Hematopoietic multipotent progenitor cell treated with erythropoietin and hydrocortisone succinate and interleukin-3 and kit ligand, for 15 days (in vitro differentiated cells): ENCODE measurements around the gene SUGT1.
"Not testable (repeated sequence)": the region's sequence is repeated elsewhere in the genome, so short reads cannot be mapped to it uniquely, and the experiment has no call there.

Experiments used
- DNase-seq: peaks from one replicate; pipeline ENCODE4 v3.0.0-alpha.2; 2015; ENCODE audit warnings: low spot score

The SUGT1 gene

GRCh38 chr13:52669677-52670076 is 17.0 kb downstream of the SUGT1 start:
- peak; percentile 15 for DNase-seq

- no peak for DNase-seq
Observed at GRCh38 chr13:52670726-52671125, 18.1 kb downstream of the SUGT1 start.

GRCh38 chr13:52673465-52673864 is 20.8 kb downstream of the SUGT1 start:
- DNase-seq = no peak

GRCh38 chr13:52677823-52678222 is 25.2 kb downstream of the SUGT1 start:
- DNase-seq = no peak

- DNase-seq = not testable (repeated sequence)
Observed at GRCh38 chr13:52685806-52686205, 33.2 kb downstream of the SUGT1 start.

- no peak for DNase-seq
Observed at GRCh38 chr13:52686376-52686775, 33.7 kb downstream of the SUGT1 start.

- no peak for DNase-seq
Observed at GRCh38 chr13:52695856-52696255, 43.2 kb downstream of the SUGT1 start.

GRCh38 chr13:52696566-52696965 is 43.9 kb downstream of the SUGT1 start:
- DNase-seq = no peak

GRCh38 chr13:52701728-52702465 is 49.3 kb downstream of the SUGT1 start:
- no peak for DNase-seq

GRCh38 chr13:52703482-52703881 is 50.8 kb downstream of the SUGT1 start:
- DNase-seq = no peak

GRCh38 chr13:52706081-52706480 is 53.4 kb downstream of the SUGT1 start:
- no peak for DNase-seq

GRCh38 chr13:52707375-52707774 is 54.7 kb downstream of the SUGT1 start:
- DNase-seq = no peak

- DNase-seq = not testable (repeated sequence)
Observed at GRCh38 chr13:52708266-52708665, 55.6 kb downstream of the SUGT1 start.

- no peak for DNase-seq
Observed at GRCh38 chr13:52711286-52711685, 58.6 kb downstream of the SUGT1 start.

GRCh38 chr13:52712385-52712784 is 59.7 kb downstream of the SUGT1 start:
- DNase-seq = no peak

- no peak for DNase-seq
Observed at GRCh38 chr13:52713894-52714293, 61.3 kb downstream of the SUGT1 start.

- not testable (repeated sequence) for DNase-seq
Observed at GRCh38 chr13:52720904-52721303, 68.3 kb downstream of the SUGT1 start.

- not testable (repeated sequence) for DNase-seq
Observed at GRCh38 chr13:52721356-52721755, 68.7 kb downstream of the SUGT1 start.

- DNase-seq = no peak
Observed at GRCh38 chr13:52723181-52723580, 70.5 kb downstream of the SUGT1 start.

- no peak for DNase-seq
Observed at GRCh38 chr13:52725302-52725701, 72.7 kb downstream of the SUGT1 start.

- DNase-seq = no peak
Observed at GRCh38 chr13:52726258-52726657, 73.6 kb downstream of the SUGT1 start.

- DNase-seq = no peak
Observed at GRCh38 chr13:52734075-52734623, 81.5 kb downstream of the SUGT1 start.

- no peak for DNase-seq
Observed at GRCh38 chr13:52736891-52737290, 84.3 kb downstream of the SUGT1 start.

GRCh38 chr13:52737451-52737850 is 84.8 kb downstream of the SUGT1 start:
- DNase-seq = no peak
